ENCODE data around the gene BCR.
A peak's percentile ranks its signal among the peaks of the same experiment; 100 is the strongest.

Gene BCR

GRCh38 chr22:23276656-23277582 is 96.6 kb downstream of the BCR start:
- DNase-seq (ENCODE audit: low spot score) = no peak

DNA sequence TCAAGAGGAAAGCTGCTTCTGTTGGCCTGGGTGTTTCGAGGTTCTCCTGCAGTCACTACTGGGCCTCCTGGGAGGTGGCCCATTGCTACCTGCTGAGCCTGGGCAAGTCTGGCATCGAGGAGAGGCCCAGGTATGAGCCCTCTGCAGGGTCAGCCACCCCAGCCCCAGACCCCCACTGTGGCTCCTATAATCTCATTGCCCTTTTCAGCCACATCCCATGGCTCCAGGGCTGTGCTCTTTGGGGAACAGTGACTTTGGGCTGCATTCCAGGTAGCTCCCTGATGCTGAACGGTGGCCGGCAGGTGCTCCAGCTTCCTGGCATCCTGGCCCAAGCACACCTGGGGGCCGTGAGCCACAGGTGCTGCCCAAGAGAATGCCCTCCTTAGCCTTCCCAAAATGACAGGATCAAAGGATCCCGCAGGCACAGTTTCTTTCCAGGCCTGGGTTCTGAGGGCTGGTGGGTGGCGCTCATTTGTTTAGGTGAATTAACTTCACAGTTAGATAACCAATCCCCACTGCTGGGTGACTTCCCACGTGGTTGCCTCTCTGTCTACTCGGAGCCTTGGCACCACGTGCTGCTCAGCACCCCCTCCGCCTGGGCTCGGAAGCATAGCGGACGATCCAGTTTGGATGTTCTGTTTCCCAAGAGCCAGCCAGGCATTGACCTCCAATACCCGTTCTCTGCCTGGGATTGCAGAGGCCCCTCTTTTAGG is 97.4 kb downstream of the BCR start:
- no peak for DNase-seq (ENCODE audit: low spot score)

- no peak for DNase-seq (ENCODE audit: low spot score)
These were observed 98.8 kb downstream of the BCR start for GRCh38 chr22:23278883-23279675.

DNA sequence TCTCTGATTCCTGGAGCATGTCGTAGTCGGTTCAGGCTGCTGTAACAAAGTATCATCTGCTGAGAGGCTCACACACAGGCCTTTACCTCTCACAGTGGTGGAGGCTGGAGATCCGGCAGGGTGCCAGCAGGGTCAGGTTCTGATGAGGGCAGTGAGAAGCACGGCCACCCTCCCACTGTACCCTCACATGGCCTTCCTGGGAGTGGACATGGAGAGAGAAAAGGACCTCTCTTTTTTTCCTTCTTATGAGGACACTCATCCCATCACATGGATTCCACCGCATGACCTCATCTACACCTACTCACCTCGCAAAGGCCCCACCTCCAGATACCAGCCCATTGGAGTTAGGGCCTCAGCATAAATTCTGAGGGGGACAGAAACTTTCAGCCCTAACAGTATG is 99.5 kb downstream of the BCR start:
- DNase-seq (ENCODE audit: low spot score) = no peak

- DNase-seq (ENCODE audit: low spot score) = no peak
These were observed 100.2 kb downstream of the BCR start for GRCh38 chr22:23280356-23281052.

- no peak for DNase-seq (ENCODE audit: low spot score)
These were observed 100.7 kb downstream of the BCR start for GRCh38 chr22:23281053-23281405.

DNA sequence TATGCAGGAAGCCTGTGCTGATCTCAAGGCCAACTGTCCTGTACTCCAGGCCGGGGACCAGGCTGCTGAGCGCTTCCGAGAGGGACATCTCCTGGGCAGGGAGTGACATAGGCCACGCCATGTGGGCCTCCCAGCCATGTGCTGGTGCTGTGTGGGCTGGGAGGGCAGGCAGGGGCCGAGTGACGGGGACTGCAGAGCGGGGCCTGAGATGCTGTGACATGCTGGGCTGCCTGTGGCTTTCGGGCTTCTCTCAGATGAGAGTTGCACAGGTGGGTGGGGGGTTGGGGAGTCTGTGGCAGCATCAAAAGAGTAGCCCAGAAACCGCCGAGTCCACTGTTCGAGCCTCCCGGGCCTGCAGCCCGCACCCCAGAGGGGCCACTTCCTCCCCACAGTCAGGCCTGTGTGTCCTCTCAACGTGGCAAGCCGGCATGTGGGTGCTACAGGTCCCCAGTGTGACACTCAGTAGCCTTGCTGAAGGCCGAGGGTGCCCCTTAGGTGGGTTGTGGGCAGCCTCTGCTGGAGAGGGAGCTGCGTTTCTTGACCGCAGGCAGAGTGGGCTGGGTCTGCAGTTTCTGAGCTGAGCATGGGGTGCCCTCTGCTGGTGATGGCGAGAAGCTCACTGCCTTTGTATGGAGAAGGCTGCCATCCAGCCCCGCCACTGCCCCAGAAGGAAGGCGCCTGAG is 101.2 kb downstream of the BCR start:
- DNase-seq (ENCODE audit: low spot score) = peak; percentile 67

DNA sequence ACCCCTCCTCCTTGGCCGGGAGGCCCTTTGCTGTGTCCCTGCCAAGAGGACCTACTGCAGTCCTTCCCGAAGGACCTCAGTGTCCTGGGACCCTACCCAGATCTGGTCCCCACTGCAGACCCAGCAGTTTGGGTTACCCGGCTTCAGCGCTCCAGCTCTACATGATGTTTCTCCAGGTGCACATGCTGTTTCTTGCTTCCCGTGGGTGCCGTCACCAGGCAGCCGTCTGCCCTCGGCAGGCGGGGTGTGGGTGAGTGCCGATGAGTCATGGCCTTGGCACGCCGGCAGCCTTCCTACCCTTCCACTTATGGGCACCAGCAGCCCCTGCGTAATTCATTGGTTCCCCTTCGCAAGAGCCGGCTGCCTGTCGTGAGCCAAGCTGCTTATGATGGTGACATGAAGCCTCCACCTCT is 101.8 kb downstream of the BCR start:
- peak; percentile 69 for DNase-seq (ENCODE audit: low spot score)

GRCh38 chr22:23282516-23282915 is 102.2 kb downstream of the BCR start:
- no peak for DNase-seq (ENCODE audit: low spot score)

DNA sequence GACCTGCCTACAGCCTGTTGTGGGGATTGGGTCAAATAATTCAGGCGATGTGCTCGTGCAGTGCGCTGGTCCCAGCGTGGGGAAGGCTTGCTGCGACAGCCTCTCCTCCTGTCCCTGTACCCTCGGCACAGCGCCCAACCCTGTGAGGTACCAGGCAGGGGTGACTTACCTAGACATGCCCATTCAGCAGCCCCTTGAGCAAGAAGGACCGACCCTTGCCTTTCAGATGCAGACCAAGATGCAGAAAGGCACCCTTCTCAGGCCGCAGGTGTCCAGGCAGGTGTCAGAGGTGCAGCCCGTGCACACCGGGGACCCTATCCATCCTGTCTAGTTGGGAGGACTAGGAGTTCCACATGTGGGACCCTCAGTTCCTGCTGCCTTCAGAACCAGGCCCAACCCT is 102.7 kb downstream of the BCR start:
- no peak for DNase-seq (ENCODE audit: low spot score)

GRCh38 chr22:23283591-23284503 is 103.5 kb downstream of the BCR start:
- DNase-seq (ENCODE audit: low spot score) = no peak

- no peak for DNase-seq (ENCODE audit: low spot score)
These were observed 104.3 kb downstream of the BCR start for GRCh38 chr22:23284504-23285033.

DNA sequence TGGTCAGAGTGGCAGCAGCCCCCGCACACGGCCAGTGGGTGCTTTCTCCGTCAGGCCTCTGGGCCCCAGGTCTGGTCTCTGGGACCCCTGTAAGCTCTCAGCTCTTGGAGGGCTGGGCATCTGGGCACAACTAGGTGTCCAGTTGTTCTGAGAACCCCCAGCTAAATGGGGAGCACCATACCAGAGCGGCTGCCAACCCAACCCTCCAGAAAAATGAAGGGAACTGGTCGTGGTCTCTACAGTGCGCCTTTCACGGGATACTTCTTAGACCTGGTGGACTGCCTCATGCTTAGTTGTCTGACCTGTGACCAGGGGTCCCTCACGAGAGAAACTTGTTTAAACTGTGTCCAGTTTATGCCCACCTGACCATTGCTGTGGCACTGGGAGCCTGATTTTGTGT is 104.9 kb downstream of the BCR start:
- no peak for DNase-seq (ENCODE audit: low spot score)

- DNase-seq (ENCODE audit: low spot score) = no peak
These were observed 105.4 kb downstream of the BCR start for GRCh38 chr22:23285734-23286133.

DNA sequence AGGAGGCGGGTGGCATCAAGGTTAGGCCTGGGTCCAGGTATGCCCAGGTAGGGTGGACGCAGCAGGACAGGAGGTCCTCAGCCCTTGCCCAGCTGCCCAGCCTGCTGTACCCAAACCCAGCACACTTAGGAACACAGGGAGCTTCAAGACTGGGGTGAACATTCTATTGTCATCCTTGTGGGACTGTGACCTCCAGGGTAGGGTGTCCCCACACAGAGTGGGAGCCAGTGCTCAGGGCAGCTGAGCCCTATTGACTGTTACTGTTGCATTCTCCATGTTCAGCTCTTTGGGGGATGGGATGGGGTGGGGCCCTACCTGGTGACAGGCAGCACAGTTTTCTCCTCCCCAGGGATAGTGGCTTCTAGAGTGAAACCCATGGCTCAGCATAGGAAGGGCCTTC is 106.0 kb downstream of the BCR start:
- DNase-seq (ENCODE audit: low spot score) = no peak

- DNase-seq (ENCODE audit: low spot score) = no peak
These were observed 107.1 kb downstream of the BCR start for GRCh38 chr22:23287136-23288095.

GRCh38 chr22:23288301-23289129 is 108.2 kb downstream of the BCR start:
- DNase-seq (ENCODE audit: low spot score) = no peak

DNA sequence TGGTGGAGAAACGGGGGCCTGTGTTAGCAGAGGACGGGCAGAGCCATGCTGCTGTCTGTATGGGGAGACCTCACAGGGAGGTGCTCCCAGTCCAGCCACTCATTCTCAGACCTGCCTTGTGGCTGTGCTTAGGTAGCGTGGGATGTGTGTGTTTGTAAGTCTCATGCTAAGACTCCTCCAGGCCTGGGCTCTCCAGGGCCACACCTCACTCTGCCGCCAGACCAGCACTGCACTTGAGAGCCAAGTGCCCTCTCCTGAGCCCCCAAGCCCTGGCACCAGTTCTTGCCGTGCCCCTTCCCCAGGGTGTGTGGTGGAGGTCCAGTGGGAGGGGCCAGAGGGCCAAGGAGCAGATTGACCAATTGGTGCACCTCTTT is 108.8 kb downstream of the BCR start:
- no peak for DNase-seq (ENCODE audit: low spot score)

All from SW480 (cell line).